Measurements from ENCODE around the gene EFS.

EFS gene

DNA sequence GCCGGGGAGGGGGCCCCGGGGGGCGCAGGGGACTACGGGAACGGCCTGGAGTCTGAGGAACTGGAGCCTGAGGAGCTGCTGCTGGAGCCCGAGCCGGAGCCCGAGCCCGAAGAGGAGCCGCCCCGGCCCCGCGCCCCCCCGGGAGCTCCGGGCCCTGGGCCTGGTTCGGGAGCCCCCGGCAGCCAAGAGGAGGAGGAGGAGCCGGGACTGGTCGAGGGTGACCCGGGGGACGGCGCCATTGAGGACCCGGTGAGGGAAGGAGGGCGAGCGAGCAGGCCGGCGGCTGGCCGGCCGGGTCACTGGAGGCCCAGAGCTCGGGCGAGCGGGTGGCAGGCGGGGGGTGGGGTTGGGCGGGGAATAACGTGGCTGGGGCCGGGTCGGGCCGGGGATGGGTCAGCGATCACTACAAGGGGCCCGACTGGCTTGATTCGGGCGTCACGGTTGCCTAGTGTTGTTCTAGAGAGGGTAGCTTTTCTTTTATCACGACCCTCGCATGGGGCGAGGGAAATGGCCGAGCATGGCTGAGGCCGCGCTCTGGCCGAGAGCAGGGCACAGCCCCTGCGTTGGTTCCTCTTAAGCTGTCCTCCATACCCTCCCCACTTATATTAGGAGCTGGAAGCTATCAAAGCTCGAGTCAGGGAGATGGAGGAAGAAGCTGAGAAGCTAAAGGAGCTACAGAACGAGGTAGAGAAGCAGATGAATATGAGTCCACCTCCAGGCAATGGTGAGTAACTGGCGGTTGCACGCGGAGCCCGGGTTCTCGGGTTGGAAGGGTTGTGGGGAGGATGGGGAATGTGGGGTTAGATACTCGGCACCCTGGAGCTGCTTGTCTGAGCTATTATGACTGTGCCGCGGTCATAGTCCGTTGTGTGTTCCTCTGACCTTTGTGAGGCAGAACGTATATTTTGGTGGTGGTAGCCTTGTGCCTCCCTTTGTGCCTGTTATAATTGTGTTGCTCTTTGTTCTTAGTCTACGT lies 43.1 kb downstream of the EFS start:
- TF ChIP-seq ZFP3 (CRISPR knock-in tag; IDR thresholded peaks at IDR 0.05) (no peak), TOX (CRISPR knock-in tag; IDR thresholded peaks at IDR 0.05; ENCODE audit: borderline replicate concordance) (no peak), ZNF70 (CRISPR knock-in tag; IDR thresholded peaks at IDR 0.05) (no peak), ZNF8 (CRISPR knock-in tag; IDR thresholded peaks at IDR 0.05) (no peak), ZFP30 (CRISPR knock-in tag; IDR thresholded peaks at IDR 0.05) (no peak), ZNF565 (CRISPR knock-in tag; conservative IDR thresholded peaks at IDR 0.05; ENCODE audit: low read depth) (no peak)
- TF ChIP-seq, protein P1, sequence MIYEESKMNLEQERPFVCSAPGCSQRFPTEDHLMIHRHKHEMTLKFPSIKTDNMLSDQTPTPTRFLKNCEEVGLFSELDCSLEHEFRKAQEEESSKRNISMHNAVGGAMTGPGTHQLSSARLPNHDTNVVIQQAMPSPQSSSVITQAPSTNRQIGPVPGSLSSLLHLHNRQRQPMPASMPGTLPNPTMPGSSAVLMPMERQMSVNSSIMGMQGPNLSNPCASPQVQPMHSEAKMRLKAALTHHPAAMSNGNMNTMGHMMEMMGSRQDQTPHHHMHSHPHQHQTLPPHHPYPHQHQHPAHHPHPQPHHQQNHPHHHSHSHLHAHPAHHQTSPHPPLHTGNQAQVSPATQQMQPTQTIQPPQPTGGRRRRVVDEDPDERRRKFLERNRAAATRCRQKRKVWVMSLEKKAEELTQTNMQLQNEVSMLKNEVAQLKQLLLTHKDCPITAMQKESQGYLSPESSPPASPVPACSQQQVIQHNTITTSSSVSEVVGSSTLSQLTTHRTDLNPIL (CRISPR knock-in tag; IDR thresholded peaks at IDR 0.05; ENCODE audit: low read depth), result no peak
- peak; percentile 46 for ATAC-seq

DNA sequence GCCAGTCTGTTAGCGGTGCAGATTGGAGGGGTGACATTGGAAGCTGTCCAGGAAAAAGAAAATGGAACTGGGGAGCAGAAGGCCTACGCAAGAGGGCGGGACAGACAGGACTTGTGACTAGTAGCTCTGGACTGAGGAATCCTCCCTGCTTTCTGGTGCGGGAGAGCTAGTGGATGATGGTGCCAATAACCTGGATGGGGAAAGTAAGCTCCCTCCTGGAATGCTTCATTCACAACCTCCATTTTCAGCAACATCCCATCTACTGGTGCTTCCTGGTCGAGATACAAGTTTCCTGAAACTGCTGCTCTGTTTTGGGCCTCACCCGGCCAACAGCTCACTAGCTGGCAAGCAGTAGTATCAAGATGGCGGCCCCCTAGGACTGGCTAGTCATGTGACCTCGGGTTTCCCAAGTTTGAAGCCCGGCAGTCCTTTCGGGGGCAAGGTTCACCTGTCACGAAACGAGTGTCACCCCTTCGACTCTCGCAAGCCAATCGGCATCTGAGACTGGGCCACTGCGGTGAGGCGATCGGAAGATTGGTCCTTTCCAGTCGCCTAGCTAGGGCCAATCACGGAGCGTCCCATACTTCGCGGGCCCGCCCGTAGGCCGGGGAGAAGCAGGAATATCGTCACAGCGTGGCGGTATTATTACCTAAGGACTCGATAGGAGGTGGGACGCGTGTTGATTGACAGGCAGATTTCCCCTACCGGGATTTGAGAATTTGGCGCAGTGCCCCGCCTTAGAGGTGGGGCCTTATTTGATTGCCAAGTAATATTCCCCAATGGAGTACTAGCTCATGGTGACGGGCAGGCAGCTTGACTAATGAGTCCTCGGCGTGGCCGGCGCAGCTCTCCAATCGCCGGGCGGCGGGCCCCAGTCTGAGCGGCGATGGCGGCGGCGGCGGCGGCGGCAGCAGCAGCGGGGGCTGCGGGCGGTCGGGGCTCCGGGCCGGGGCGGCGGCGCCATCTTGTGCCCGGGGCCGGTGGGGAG lies 44.1 kb downstream of the EFS start, which contains the start of gene PABPN1:
Gene PABPN1, plus strand, starts transcription at position 874 of the 988 bp plus-strand sequence. Its CDS starts 13 bp downstream, at position 887.
- peak; percentile 95 for ATAC-seq

More for the DNA sequence above, 44.1 kb downstream of the EFS start, which contains the start of gene PABPN1:
- TF ChIP-seq PPARA (CRISPR knock-in tag; IDR thresholded peaks at IDR 0.05; ENCODE audit: borderline replicate concordance), result no peak
- TF ChIP-seq, protein P1 (CRISPR knock-in tag; IDR thresholded peaks at IDR 0.05; ENCODE audit: low read depth), result no peak
- TF ChIP-seq BACH2 (CRISPR knock-in tag; IDR thresholded peaks at IDR 0.05; ENCODE audit: borderline replicate concordance), result no peak
- TF ChIP-seq, protein P2, sequence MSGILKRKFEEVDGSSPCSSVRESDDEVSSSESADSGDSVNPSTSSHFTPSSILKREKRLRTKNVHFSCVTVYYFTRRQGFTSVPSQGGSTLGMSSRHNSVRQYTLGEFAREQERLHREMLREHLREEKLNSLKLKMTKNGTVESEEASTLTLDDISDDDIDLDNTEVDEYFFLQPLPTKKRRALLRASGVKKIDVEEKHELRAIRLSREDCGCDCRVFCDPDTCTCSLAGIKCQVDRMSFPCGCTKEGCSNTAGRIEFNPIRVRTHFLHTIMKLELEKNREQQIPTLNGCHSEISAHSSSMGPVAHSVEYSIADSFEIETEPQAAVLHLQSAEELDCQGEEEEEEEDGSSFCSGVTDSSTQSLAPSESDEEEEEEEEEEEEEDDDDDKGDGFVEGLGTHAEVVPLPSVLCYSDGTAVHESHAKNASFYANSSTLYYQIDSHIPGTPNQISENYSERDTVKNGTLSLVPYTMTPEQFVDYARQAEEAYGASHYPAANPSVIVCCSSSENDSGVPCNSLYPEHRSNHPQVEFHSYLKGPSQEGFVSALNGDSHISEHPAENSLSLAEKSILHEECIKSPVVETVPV (CRISPR knock-in tag; IDR thresholded peaks at IDR 0.05), result no peak
- TF ChIP-seq, protein P3, sequence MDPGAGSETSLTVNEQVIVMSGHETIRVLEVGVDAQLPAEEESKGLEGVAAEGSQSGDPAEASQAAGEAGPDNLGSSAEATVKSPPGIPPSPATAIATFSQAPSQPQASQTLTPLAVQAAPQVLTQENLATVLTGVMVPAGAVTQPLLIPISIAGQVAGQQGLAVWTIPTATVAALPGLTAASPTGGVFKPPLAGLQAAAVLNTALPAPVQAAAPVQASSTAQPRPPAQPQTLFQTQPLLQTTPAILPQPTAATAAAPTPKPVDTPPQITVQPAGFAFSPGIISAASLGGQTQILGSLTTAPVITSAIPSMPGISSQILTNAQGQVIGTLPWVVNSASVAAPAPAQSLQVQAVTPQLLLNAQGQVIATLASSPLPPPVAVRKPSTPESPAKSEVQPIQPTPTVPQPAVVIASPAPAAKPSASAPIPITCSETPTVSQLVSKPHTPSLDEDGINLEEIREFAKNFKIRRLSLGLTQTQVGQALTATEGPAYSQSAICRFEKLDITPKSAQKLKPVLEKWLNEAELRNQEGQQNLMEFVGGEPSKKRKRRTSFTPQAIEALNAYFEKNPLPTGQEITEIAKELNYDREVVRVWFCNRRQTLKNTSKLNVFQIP (CRISPR knock-in tag; IDR thresholded peaks at IDR 0.05; ENCODE audit: borderline replicate concordance, low read depth), result no peak
- TF ChIP-seq TOX (CRISPR knock-in tag; IDR thresholded peaks at IDR 0.05; ENCODE audit: borderline replicate concordance), result no peak
- TF ChIP-seq CSDC2 (CRISPR knock-in tag; IDR thresholded peaks at IDR 0.05), result peak; percentile 92; the same call in 1 of the 2 replicates
- peak; percentile 77; the same call in 1 of the 2 replicates for TF ChIP-seq SNAI2 (CRISPR knock-in tag; IDR thresholded peaks at IDR 0.05)
- no peak for TF ChIP-seq GLIS3 (CRISPR knock-in tag; IDR thresholded peaks at IDR 0.05)
- TF ChIP-seq ZFP3 (CRISPR knock-in tag; IDR thresholded peaks at IDR 0.05), result 0 out of 2 replicates have a peak, but pooled peaks have one; percentile 50
- no peak for TF ChIP-seq ZNF8 (CRISPR knock-in tag; IDR thresholded peaks at IDR 0.05)
- TF ChIP-seq OSR1 (CRISPR knock-in tag; IDR thresholded peaks at IDR 0.05), result no peak
- TF ChIP-seq ZFP30 (CRISPR knock-in tag; IDR thresholded peaks at IDR 0.05), result no peak
- no peak for TF ChIP-seq TCF4 (CRISPR knock-in tag; IDR thresholded peaks at IDR 0.05; ENCODE audit: borderline replicate concordance)
- no peak for TF ChIP-seq ZNF565 (CRISPR knock-in tag; conservative IDR thresholded peaks at IDR 0.05; ENCODE audit: low read depth)
- no peak for TF ChIP-seq ISL1 (CRISPR knock-in tag; IDR thresholded peaks at IDR 0.05)
- TF ChIP-seq ARNTL (CRISPR knock-in tag; IDR thresholded peaks at IDR 0.05; ENCODE audit: borderline replicate concordance, low read depth), result no peak
- TF ChIP-seq ESRRG (CRISPR knock-in tag; IDR thresholded peaks at IDR 0.05), result no peak
- no peak for TF ChIP-seq RARB (CRISPR knock-in tag; IDR thresholded peaks at IDR 0.05)
- TF ChIP-seq, protein P4, sequence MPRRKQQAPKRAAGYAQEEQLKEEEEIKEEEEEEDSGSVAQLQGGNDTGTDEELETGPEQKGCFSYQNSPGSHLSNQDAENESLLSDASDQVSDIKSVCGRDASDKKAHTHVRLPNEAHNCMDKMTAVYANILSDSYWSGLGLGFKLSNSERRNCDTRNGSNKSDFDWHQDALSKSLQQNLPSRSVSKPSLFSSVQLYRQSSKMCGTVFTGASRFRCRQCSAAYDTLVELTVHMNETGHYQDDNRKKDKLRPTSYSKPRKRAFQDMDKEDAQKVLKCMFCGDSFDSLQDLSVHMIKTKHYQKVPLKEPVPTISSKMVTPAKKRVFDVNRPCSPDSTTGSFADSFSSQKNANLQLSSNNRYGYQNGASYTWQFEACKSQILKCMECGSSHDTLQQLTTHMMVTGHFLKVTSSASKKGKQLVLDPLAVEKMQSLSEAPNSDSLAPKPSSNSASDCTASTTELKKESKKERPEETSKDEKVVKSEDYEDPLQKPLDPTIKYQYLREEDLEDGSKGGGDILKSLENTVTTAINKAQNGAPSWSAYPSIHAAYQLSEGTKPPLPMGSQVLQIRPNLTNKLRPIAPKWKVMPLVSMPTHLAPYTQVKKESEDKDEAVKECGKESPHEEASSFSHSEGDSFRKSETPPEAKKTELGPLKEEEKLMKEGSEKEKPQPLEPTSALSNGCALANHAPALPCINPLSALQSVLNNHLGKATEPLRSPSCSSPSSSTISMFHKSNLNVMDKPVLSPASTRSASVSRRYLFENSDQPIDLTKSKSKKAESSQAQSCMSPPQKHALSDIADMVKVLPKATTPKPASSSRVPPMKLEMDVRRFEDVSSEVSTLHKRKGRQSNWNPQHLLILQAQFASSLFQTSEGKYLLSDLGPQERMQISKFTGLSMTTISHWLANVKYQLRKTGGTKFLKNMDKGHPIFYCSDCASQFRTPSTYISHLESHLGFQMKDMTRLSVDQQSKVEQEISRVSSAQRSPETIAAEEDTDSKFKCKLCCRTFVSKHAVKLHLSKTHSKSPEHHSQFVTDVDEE (CRISPR knock-in tag; IDR thresholded peaks at IDR 0.05), result no peak
- TF ChIP-seq ZNF70 (CRISPR knock-in tag; IDR thresholded peaks at IDR 0.05), result no peak
- TF ChIP-seq ZC3H10 (CRISPR knock-in tag; IDR thresholded peaks at IDR 0.05), result peak; percentile 41; the same call in 1 of the 2 replicates
- TF ChIP-seq, protein P5, sequence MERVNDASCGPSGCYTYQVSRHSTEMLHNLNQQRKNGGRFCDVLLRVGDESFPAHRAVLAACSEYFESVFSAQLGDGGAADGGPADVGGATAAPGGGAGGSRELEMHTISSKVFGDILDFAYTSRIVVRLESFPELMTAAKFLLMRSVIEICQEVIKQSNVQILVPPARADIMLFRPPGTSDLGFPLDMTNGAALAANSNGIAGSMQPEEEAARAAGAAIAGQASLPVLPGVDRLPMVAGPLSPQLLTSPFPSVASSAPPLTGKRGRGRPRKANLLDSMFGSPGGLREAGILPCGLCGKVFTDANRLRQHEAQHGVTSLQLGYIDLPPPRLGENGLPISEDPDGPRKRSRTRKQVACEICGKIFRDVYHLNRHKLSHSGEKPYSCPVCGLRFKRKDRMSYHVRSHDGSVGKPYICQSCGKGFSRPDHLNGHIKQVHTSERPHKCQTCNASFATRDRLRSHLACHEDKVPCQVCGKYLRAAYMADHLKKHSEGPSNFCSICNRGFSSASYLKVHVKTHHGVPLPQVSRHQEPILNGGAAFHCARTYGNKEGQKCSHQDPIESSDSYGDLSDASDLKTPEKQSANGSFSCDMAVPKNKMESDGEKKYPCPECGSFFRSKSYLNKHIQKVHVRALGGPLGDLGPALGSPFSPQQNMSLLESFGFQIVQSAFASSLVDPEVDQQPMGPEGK (CRISPR knock-in tag; IDR thresholded peaks at IDR 0.05; ENCODE audit: borderline replicate concordance), result no peak
